H1 (cell line): Measurements from ENCODE around the gene HOXA13. TPM values are rescaled to one million over a fixed set of nuclear protein-coding genes. Genes with fewer than 3 reads are reported as not detected.

Source experiments
- CTCF ChIA-PET: fragments of 300-600 bp; sonication (Branson Sonifier 250); formaldehyde crosslinking; loops from one replicate; lab custom pipeline; 2021; ENCODE audit not compliant: partially characterized antibody; lab: Charles Lee
- POLR2A ChIA-PET: fragments of 300-600 bp; sonication (Branson Sonifier 250); formaldehyde crosslinking; loops from one replicate; lab custom pipeline; 2021; ENCODE audit warnings: inconsistent platforms; ENCODE audit not compliant: partially characterized antibody; lab: Charles Lee
- DNase-seq, 2 experiments: peaks; one replicate each; pipeline versions ENCODE4 v3.0.0 to v3.0.0-alpha.2; 2010 to 2022; ENCODE audit warnings: low spot score in 2 of 2, low read depth in 1 of 2, mixed read lengths in 1 of 2
- FAIRE-seq: peaks from 2 replicates; lab custom pipeline; 2011; peaks lifted over from hg19 to GRCh38; lab: Jason Lieb, UNC
- H2AFZ ChIP-seq: 2 replicates; pipeline ENCODE4 v1.8.1; 2012; ENCODE audit warnings: low read length, inconsistent platforms
- H2AK5ac ChIP-seq: 2 replicates; pipeline ENCODE4 v1.6.1; 2013; ENCODE audit warnings: low read depth, low read length
- H2BK120ac ChIP-seq: replicated peaks from 2 replicates; pipeline ENCODE3; 2013; ENCODE audit warnings: low read depth, low read length, inconsistent platforms
- H2BK12ac ChIP-seq: 2 replicates; pipeline ENCODE4 v1.6.1; 2013; ENCODE audit warnings: low read depth, low read length
- H2BK15ac ChIP-seq: 2 replicates; pipeline ENCODE4 v1.6.1; 2013; ENCODE audit warnings: low read length
- H2BK20ac ChIP-seq: 2 replicates; pipeline ENCODE4 v1.6.1; 2013; ENCODE audit warnings: low read length
- H2BK5ac ChIP-seq: 2 replicates; pipeline ENCODE4 v1.6.1; 2013; ENCODE audit warnings: low read depth, low read length
- H3K14ac ChIP-seq: 2 replicates; pipeline ENCODE4 v1.6.1; 2013; ENCODE audit warnings: inconsistent platforms; ENCODE audit not compliant: insufficient read length
- H3K18ac ChIP-seq: 2 replicates; pipeline ENCODE4 v1.6.1; 2013; ENCODE audit warnings: low read length; ENCODE audit errors: extremely low read depth
- H3K23ac ChIP-seq: 2 replicates; pipeline ENCODE4 v1.6.1; 2013; ENCODE audit warnings: inconsistent platforms; ENCODE audit not compliant: insufficient read length
- H3K23me2 ChIP-seq: 2 replicates; pipeline ENCODE4 v1.6.1; 2013; ENCODE audit warnings: low read depth, low read length
- H3K27ac ChIP-seq: 2 replicates; pipeline ENCODE4 v1.6.1; 2011; ENCODE audit warnings: low read depth, low read length, inconsistent platforms
- H3K27me3 ChIP-seq, 4 experiments: replicated peaks in 1 of 4; 1 replicate in 1 of 4; 2 replicates in 3 of 4; pipeline versions ENCODE4 v1.6.1 to v1.8.1; 2011 to 2013; ENCODE audit warnings: low read length in 3 of 4, mild to moderate bottlenecking in 3 of 4, inconsistent platforms in 2 of 4, mixed read lengths in 2 of 4, moderate library complexity in 1 of 4; ENCODE audit not compliant: control insufficient read depth in 3 of 4, insufficient read depth in 3 of 4; ENCODE audit errors: extremely low read depth in 1 of 4
- H3K36me3 ChIP-seq, 4 experiments: 2 replicates each; pipeline versions ENCODE4 v1.6.1 to v1.8.1; 2011 to 2013; ENCODE audit warnings: mild to moderate bottlenecking in 4 of 4, low read length in 3 of 4, moderate library complexity in 2 of 4, control low read depth in 1 of 4, inconsistent platforms in 1 of 4; ENCODE audit not compliant: insufficient read depth in 4 of 4, control insufficient read depth in 2 of 4
- H3K4ac ChIP-seq: replicated peaks from 2 replicates; pipeline ENCODE3; 2013; ENCODE audit warnings: low read length, low read depth, mixed read lengths, inconsistent platforms; ENCODE audit not compliant: insufficient read length
- H3K4me1 ChIP-seq, 4 experiments: replicated peaks in 1 of 4; 1 replicate in 1 of 4; 2 replicates in 3 of 4; pipeline versions ENCODE4 v1.6.1 to v1.8.1; 2011 to 2013; ENCODE audit warnings: low read length in 3 of 4, inconsistent platforms in 2 of 4, mixed read lengths in 1 of 4; ENCODE audit not compliant: insufficient read depth in 4 of 4, control insufficient read depth in 3 of 4
- H3K4me2 ChIP-seq, 2 experiments: 2 replicates each; pipeline versions ENCODE4 v1.6.1 to v1.8.1; 2011 to 2013; ENCODE audit warnings: low read depth in 2 of 2, low read length in 2 of 2, control low read depth in 1 of 2, inconsistent platforms in 1 of 2, mild to moderate bottlenecking in 1 of 2; ENCODE audit not compliant: insufficient read depth in 1 of 2
- H3K4me3 ChIP-seq, 4 experiments: fragments of 200-600, 300-600 bp in 1 of 4; sonication (generic), shearing (Covaris generic), sonication (Bioruptor Twin) in 1 of 4; 2 replicates each; pipeline versions ENCODE4 v1.5.1 to v1.8.1; 2011 to 2016; ENCODE audit warnings: low read length in 4 of 4, low read depth in 3 of 4, control low read depth in 2 of 4, inconsistent platforms in 2 of 4, mild to moderate bottlenecking in 2 of 4, mixed read lengths in 1 of 4, moderate library complexity in 1 of 4; ENCODE audit not compliant: insufficient read depth in 2 of 4; ENCODE audit errors: extremely low read depth in 1 of 4
- H3K56ac ChIP-seq: replicated peaks from 2 replicates; pipeline ENCODE3; 2013; ENCODE audit warnings: low read depth, mild to moderate bottlenecking, mixed read lengths, low read length, inconsistent platforms; ENCODE audit not compliant: insufficient read length
- H3K79me1 ChIP-seq: 2 replicates; pipeline ENCODE4 v1.6.1; 2013; ENCODE audit warnings: low read depth, low read length, control low read depth
- H3K79me2 ChIP-seq, 2 experiments: 2 replicates each; pipeline versions ENCODE4 v1.6.1 to v1.8.1; 2012 to 2013; ENCODE audit warnings: low read length in 2 of 2, mild to moderate bottlenecking in 2 of 2, inconsistent platforms in 1 of 2; ENCODE audit not compliant: insufficient read depth in 2 of 2, control insufficient read depth in 1 of 2
- H3K9ac ChIP-seq, 4 experiments: replicated peaks in 1 of 4; 1 replicate in 1 of 4; 2 replicates in 3 of 4; pipeline versions ENCODE4 v1.6.1 to v1.8.1; 2011 to 2013; ENCODE audit warnings: low read depth in 3 of 4, low read length in 3 of 4, control low read depth in 2 of 4, mild to moderate bottlenecking in 2 of 4, moderate library complexity in 2 of 4, inconsistent platforms in 1 of 4; ENCODE audit errors: extremely low read depth in 1 of 4
- H3K9me3 ChIP-seq, 2 experiments: 2 replicates each; pipeline versions ENCODE4 v1.6.1 to v1.8.1; 2012 to 2013; ENCODE audit warnings: mild to moderate bottlenecking in 2 of 2, moderate library complexity in 2 of 2, control low read depth in 1 of 2, inconsistent platforms in 1 of 2, low read depth in 1 of 2, low read length in 1 of 2, mixed read lengths in 1 of 2; ENCODE audit not compliant: insufficient read depth in 2 of 2
- H4K20me1 ChIP-seq, 2 experiments: replicated peaks in 1 of 2; 2 replicates each; pipeline versions ENCODE3 to v1.8.1; 2011 to 2013; ENCODE audit warnings: inconsistent platforms in 2 of 2, low read length in 2 of 2, mild to moderate bottlenecking in 1 of 2; ENCODE audit not compliant: insufficient read depth in 2 of 2, control insufficient read depth in 1 of 2
- H4K5ac ChIP-seq: 2 replicates; pipeline ENCODE4 v1.6.1; 2013; ENCODE audit warnings: low read length, low read depth, mixed read lengths, inconsistent platforms; ENCODE audit not compliant: insufficient read length
- H4K8ac ChIP-seq: 2 replicates; pipeline ENCODE4 v1.8.0; 2013; ENCODE audit warnings: mild to moderate bottlenecking, moderate library complexity, low read length, inconsistent platforms; ENCODE audit not compliant: insufficient read depth; ENCODE audit errors: extremely low read depth
- H4K91ac ChIP-seq: replicated peaks from 2 replicates; pipeline ENCODE3; 2013; ENCODE audit warnings: low read length, mixed read lengths, inconsistent platforms; ENCODE audit not compliant: insufficient read length
- ASH2L ChIP-seq: fragments of 200-600, 300-600 bp; sonication (generic); IDR thresholded peaks from one replicate; pipeline ENCODE4 v1.7.1; 2017; ENCODE audit warnings: low read length
- ATF3 ChIP-seq: IDR thresholded peaks from 2 replicates; pipeline ENCODE4 v1.6.1; 2011; ENCODE audit warnings: low read depth, mild to moderate bottlenecking, low read length; ENCODE audit not compliant: insufficient read depth
- BCL11A ChIP-seq, 2 experiments: IDR thresholded peaks; one replicate each; pipeline ENCODE4 v1.6.1; 2011; ENCODE audit warnings: low read depth in 2 of 2, low read length in 2 of 2, mild to moderate bottlenecking in 2 of 2
- BRCA1 ChIP-seq: IDR thresholded peaks from 2 replicates; pipeline ENCODE4 v1.6.1; 2012; ENCODE audit warnings: low read depth, low read length, improper control_type of control experiment
- CBX8 ChIP-seq: fragments of 300-800, 300-1000 bp; sonication (generic); IDR thresholded peaks from 2 replicates; pipeline ENCODE4 v1.7.1; 2016; ENCODE audit warnings: low read depth, low read length, borderline replicate concordance
- HDAC2 ChIP-seq, 2 experiments: fragments of 300-600 bp in 1 of 2; sonication (generic) in 1 of 2; IDR thresholded peaks; 2 replicates each; pipeline ENCODE4 v1.6.1; 2011 to 2012; ENCODE audit warnings: low read depth in 2 of 2, low read length in 2 of 2, mild to moderate bottlenecking in 2 of 2, moderate library complexity in 2 of 2, borderline replicate concordance in 1 of 2, inconsistent platforms in 1 of 2
- HDAC6 ChIP-seq: IDR thresholded peaks from one replicate; pipeline ENCODE4 v1.7.1; 2012; ENCODE audit warnings: low read depth, mild to moderate bottlenecking, inconsistent platforms, low read length, moderate library complexity
- MAFK ChIP-seq: IDR thresholded peaks from 2 replicates; pipeline ENCODE4 v1.6.1; 2012; ENCODE audit warnings: low read depth, mild to moderate bottlenecking, improper control_type of control experiment, low read length
- POLR2AphosphoS5 ChIP-seq: IDR thresholded peaks from 2 replicates; pipeline ENCODE4 v1.6.1; 2011; ENCODE audit warnings: low read depth, low read length
- RFX5 ChIP-seq: IDR thresholded peaks from 2 replicates; pipeline ENCODE4 v1.6.1; 2011; ENCODE audit warnings: low read depth, low read length, improper control_type of control experiment, borderline replicate concordance
- SIN3A ChIP-seq, 2 experiments: IDR thresholded peaks in 1 of 2; conservative IDR thresholded peaks in 1 of 2; 2 replicates each; pipeline ENCODE4 v1.6.1; 2011 to 2012; ENCODE audit warnings: low read length in 2 of 2, improper control_type of control experiment in 1 of 2, low read depth in 1 of 2, mild to moderate bottlenecking in 1 of 2
- SP4 ChIP-seq: IDR thresholded peaks from 2 replicates; pipeline ENCODE4 v1.6.1; 2012; ENCODE audit warnings: low read length, inconsistent platforms
- TCF12 ChIP-seq: IDR thresholded peaks from 2 replicates; pipeline ENCODE4 v1.6.1; 2011; ENCODE audit warnings: low read depth, mild to moderate bottlenecking, low read length
- polyA plus RNA-seq, 7 experiments: library from polyadenylated mRNA; depleted of rRNA in 3 of 7; stranded (reverse) in 5 of 7; unstranded in 2 of 7; fragments of >200 nt in 5 of 7; fragments of 200-250 nt in 2 of 7; gene quantifications; 1 replicate in 5 of 7; 2 replicates in 1 of 7; 4 replicates in 1 of 7; pipeline versions ENCODE4 v1.2.1 to v1.2.3, GENCODE V29; 2011 to 2013; ENCODE audit warnings: missing spikeins in 2 of 7, mixed read lengths in 2 of 7
- total RNA-seq: library from RNA; stranded (reverse); fragmentation: NEBNext Ultra II Directional; extraction: Animal tissue kit (Norgen Biotek cat#: 25700); gene quantifications from 2 replicates; pipeline ENCODE4 v1.2.1, GENCODE V29; 2021

HOXA13 gene
- total and polyA plus RNA-seq, 2 of the 8 experiments (the other 6 are each of a cell fraction or from before 2014, with no cell fraction given) = not detected

- ChIA-PET POLR2A (interaction anchor here (1.2 kb wide), 1 partner anchor 15 kb away, joined by 3 read pairs; no protein-coding TSS in a partner anchor), CTCF (interaction anchor here (0.6 to 8.5 kb wide), 5 partner anchors 11 to 163 kb away, joined by 3 to 62 read pairs (median 3); no protein-coding TSS in a partner anchor)
- H3K9me3 ChIP-seq = no peaks in the 10 kb centered on the region
- no peak overlapping the region for H3K18ac ChIP-seq
- peaks cover 63 to 97% (median 88%) of the 10 kb centered on the region in 4 experiments for H3K27me3 ChIP-seq
- no peak overlapping the region for H2BK5ac ChIP-seq
- no peak overlapping the region for H2BK120ac ChIP-seq
- no peak overlapping the region for H3K14ac ChIP-seq
- no peak overlapping the region for H3K9ac ChIP-seq
- H2AK5ac ChIP-seq = no peak overlapping the region
- no peak overlapping the region for H3K23ac ChIP-seq
- peaks cover 6 to 10% of the 10 kb centered on the region in 2 experiments for H4K20me1 ChIP-seq
- H3K79me1 ChIP-seq = no peaks in the 10 kb centered on the region
- no peak overlapping the region for H3K56ac ChIP-seq
- H3K36me3 ChIP-seq = no peaks in the 10 kb centered on the region; a peak in 1 of 8 replicates
- H2BK15ac ChIP-seq = no peak overlapping the region
- no peak overlapping the region for H2BK20ac ChIP-seq
- no peak overlapping the region for H4K8ac ChIP-seq
- DNase-seq (no peak), FAIRE-seq (no peak)
- H3K27ac ChIP-seq = no peak overlapping the region
- H3K4me3 ChIP-seq = no peak overlapping the region
- H3K23me2 ChIP-seq = peaks cover 4% of the 10 kb centered on the region; the same call in 1 of the 2 replicates
- no peak overlapping the region for H2AFZ ChIP-seq
- no peak overlapping the region for H3K4ac ChIP-seq
- no peak overlapping the region for H4K91ac ChIP-seq
- H3K4me1 ChIP-seq = peaks cover 2 to 11% (median 6%) of the 10 kb centered on the region in 4 experiments
- H4K5ac ChIP-seq = no peak overlapping the region
- H3K4me2 ChIP-seq = no peak overlapping the region; a peak in 1 of 4 replicates
- H3K79me2 ChIP-seq = no peaks in the 10 kb centered on the region
- no peak overlapping the region; the same call in 1 of the 2 replicates for H2BK12ac ChIP-seq
- TF ChIP-seq BCL11A (IDR thresholded peaks at IDR 0.05; ENCODE audit: low read depth in 2 of 2, low read length in 2 of 2) = no peak
- no peak for TF ChIP-seq HDAC2 (IDR thresholded peaks at IDR 0.05; ENCODE audit: borderline replicate concordance in 1 of 2, low read depth in 2 of 2, low read length in 2 of 2)
- TF ChIP-seq ASH2L = no peak
- TF ChIP-seq TCF12 = no peak
- no peak for TF ChIP-seq ATF3
- no peak for TF ChIP-seq HDAC6
- TF ChIP-seq CBX8 = no peak
- TF ChIP-seq POLR2AphosphoS5 = no peak
- no peak for TF ChIP-seq RFX5
- no peak for TF ChIP-seq SP4
- no peak for TF ChIP-seq MAFK
- TF ChIP-seq BRCA1 = no peak
- no peak for TF ChIP-seq SIN3A (conservative IDR thresholded peaks at IDR 0.05 in 1 of 2, IDR thresholded peaks at IDR 0.05 in 1 of 2; ENCODE audit: low read depth in 1 of 2, low read length in 2 of 2)
These were observed 24.2 kb upstream of the HOXA13 start for GRCh38 chr7:27223941-27224575.
